GM19238 (cell line): ENCODE data around the gene VASP.

Experiments used
- DNase-seq: peaks from one replicate; pipeline ENCODE4 v3.0.0; 2011; ENCODE audit warnings: low spot score; ENCODE audit not compliant: insufficient read length

VASP gene

DNA sequence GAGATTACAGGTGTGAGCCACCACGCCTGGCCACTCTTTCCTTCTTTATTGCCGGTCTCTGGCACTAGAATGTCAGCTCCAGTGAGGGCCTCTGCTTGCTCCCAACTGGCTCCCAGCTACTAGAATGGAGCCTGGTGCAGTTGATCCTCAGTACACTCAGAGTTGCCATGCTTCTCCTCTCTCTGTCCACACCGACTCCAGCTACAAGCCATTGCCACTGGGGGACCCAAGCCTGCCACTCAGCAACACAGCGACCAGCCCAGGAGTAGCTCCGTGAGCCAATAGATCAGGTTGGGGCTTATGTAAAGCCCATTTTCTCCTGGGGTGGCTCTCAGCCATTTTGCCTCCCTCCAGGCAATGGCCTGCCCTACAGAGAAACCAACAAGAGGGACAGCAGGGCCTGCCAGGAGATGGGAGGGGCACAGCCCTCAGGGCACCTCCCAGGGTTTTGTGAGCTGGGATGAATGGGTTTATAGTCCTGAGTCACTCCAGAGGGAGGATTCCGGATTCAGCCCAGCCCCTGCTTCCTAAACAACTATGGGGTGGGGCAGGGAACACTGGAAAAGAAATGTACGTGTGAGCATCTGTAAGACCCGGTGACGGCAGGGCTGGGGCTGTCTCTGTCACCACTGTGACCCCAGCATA, 40.8 kb downstream of the VASP start:
- DNase-seq, result no peak

DNA sequence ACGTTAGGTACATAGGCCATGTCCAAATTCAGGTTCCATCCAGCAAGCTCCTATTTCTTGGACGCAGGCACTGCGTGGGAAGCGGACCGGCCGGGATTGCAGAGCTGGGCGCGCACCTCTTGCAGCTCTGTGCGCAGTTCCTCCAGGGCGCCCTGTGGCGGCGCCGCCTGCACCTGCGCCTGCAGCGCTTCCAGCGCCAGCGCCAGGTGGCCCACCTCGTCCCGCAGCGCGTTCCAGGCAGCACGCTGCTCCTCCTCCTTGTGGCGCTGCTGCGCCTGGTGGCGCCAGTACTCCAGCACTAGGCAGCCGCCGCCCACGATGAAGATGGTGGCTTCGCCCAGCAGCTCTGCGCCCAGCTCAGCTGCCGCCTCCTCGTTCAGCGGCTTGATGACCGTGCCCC, 46.2 kb downstream of the VASP start:
- DNase-seq, result no peak

DNA sequence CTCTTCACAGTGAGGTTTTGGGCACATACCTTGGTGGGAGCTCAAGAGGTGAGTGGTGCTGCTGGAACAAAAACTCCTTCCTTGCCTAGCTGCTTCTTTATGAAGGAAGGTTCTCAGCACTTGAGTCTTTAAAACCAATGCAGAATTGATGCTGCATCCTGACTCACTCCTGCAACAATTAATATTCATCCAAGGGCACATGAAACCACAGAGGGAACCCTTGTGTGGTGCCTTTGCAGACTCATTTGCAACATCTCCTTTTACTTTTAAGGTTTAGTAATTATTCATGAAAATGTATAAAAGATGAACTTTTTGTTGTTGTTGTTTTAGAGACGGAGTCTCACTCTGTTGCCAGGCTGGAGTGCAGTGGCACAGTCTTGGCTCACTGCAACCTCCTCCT, 47.2 kb downstream of the VASP start:
- DNase-seq, result no peak

DNA sequence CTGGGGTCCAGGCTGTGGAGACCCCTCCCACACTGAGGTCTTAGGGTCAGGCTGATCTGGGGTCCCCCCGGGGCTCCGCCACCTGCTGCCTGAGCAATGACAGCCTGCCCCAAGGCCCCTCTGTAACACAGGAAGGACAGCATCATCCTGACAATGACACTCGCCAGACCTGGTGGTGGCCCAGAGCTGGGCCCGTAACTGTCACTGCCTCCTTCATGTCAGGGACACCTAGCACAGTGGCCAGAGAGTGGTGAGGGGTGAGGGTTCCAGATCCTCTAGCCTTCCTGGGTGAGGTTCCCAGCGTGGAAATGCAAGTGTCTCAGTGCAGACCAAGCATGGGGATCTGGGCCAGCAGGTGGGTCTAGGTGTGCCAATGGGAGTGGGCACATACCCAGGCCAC, 49.6 kb downstream of the VASP start:
- DNase-seq, result no peak

DNA sequence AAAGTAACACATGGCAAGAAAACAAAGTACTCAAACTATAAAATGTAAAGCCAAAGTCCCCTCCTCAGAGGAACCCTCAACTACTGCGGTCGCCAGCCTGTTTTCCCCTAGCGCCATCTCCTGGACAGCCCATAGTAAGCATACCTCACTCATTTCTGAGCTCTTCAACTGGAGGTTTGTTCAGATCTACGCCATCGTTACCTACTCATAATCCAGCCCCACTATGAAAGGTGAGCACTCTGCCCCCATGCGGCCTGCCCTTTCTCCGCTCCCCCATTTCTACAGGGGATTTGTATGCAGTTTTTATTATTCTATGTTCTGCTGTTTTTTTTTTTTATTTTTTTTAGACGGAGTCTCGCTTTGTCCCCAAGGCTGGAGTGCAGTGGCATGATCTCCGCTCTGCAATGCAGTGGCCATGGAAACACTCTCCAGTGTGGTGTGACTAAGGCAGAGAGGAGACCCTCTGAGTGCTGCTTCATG, 51.2 kb downstream of the VASP start:
- DNase-seq, result peak; percentile 56

DNA sequence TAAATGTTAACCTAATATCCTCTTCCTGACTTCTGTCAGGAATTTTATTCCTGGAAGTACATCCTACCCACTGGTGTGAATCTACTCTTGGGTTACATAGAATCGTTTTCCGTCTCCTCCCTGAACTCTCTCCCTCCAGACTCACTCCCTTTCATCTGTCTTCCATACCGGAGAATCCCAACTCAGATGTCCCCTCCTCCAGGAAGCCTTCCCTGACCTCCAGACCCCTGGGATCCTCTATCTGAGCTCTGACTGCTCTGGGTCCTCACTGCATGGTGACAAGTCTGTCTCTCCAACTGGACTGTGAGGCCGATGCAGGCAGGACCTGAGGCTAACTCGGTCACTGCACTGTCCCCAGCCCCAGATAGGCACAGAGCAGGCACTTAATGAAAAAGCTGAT, 52.8 kb downstream of the VASP start:
- no peak for DNase-seq

DNA sequence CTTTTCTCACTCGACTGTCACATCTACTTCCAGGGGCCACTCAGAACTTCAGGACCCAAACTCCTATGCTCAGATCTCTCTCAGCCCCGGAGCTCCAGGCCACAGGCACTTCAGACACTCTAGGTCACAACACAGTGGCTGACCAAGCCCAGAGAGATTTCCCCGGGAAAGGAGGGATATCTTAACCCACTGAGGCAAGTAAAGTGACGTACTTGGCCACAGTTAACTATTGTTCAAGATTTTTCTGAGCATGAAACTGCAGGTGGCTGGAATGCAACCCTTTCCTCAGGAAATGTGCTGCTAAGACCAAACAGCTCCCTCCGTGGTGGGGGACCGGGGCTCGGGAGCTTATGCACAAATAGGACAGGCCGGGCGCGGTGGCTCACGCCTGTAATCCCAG, 53.4 kb downstream of the VASP start:
- no peak for DNase-seq

DNA sequence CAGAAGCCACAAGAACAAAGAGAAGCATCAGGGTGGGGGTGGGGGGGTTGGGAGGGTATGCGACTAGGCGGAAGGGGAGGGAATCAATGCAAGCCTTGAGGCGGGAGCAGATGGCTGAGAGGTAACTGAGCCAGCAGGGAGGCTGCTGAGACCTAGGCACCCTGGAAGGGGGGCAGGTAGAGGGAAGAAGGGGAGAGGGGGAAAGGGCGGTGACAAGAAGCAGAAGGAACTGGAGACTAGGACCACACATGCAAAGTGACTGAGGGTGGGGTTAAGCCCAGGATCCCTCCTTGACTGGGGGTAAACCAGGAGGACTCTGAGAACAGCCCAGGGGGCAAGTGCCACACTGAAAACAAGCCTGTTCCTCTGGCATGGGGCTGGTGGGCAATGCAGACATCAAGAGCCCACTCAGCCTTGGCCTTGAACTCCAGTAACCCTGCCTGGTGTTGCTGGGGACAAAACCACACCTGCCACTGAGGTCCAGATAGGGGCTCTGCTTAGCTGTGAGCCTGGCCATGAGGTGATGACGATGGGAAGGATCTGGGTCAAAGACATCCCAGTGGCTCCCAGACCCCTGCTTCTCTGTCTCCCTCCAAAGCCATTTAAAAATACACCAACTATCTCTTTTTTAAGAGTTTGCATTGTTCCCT, 57.0 kb downstream of the VASP start:
- DNase-seq, result no peak

DNA sequence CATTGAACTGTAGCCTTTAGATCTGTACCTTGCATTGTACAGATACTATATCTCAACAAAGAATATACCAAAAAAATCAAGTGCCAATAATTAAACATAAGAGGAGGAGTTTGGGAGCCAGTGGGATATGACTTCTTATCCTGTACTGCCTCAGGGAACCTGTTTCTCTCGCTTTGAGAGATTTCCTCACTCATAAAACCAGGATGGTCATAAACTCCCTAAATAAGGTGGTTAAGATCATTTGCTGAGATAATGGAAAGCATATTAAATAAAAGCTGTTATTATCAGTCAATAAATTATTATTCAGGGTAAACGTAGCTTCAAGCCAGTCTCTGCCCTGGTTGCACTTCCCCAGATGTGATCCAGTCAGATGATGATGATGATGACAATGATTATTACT, 60.3 kb downstream of the VASP start:
- DNase-seq, result no peak

DNA sequence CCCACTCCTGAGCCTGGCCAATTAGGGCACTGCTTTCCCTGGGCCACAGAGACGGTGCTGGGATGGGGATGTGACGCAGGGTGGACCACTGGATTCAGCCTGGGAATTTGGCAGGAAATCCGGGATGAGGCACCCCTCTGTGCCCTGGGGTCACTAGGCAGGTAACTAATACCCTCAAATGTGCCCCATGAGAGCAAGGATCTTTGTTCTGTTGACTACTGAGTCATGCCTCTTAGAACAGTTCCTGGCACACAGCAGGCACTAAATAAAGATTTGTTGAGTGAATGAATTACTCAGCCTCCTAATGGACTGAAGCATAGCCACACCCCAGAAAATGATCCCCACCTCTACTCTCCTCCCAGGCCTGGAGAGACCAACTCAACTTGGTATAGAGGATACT, 61.5 kb downstream of the VASP start:
- no peak for DNase-seq

DNA sequence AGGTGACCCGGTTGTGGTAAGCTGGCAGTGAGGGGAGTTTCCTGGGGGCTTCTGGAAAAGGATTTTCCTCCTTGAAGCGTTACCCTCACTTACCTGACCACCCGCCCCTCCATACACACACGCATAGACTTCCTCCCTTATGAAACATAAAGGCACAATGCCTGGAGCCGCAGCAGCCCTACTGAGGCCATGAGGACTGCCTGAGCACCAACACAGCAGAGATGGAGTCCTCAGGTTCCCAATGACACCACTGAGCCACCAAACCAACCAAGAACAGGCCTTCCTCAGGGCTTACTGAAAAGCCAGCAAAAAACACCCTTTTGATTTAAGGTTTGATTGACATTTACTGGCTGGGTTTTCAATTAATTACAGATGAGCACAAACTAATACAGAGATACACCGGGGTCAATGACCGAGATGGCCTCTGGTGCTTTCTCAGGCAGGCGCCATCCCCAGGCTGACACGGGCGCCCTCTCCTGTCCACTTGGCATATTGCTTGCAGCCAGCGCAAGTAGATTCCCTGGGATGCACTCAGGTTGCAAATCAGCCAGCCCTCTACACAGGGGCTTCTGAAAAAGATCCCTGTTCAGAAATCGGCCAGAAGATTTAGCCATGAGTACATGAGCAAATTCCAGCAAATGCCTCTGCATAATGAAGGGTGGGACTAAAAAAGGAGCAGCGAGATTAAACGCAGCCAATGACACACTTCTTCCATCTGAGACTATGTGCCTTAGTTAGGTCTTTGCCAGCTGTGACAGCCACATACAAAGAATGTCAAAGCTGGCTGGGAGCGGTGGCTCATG, 62.5 kb downstream of the VASP start:
- no peak for DNase-seq

DNA sequence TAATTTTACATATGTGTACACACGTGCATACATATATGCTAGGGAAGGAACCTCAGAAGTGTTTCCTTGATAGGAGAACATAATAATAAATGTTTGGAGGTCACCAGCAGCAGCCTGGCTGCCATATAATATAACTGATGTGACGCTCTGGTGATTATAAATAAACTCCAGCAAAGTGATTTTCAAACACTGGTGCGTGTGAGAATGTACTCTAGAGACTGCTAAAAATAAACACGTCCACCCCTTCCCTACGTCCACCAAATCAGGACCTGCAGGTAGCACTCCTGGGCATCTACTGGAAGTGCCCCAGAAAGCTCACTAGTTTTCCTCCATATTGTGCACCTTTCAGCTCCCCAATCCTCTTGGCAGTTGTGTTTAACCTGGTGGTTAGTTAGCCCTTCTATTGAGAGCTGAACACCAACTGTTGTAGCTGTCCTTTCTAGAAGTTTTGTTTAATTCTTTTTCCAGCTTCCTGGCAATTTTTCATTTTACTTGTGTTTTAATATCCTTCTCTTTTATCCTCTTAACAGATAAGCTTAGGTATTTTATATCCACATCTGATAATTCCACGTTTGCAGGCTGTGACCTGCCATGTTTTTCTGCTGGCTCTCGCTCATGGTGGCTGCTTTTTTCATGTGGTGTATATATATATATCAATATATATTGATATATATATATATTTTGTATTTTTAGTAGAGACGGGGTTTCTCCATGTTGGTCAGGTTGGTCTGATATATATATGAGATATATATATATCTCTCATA, 64.4 kb downstream of the VASP start:
- DNase-seq, result no peak

DNA sequence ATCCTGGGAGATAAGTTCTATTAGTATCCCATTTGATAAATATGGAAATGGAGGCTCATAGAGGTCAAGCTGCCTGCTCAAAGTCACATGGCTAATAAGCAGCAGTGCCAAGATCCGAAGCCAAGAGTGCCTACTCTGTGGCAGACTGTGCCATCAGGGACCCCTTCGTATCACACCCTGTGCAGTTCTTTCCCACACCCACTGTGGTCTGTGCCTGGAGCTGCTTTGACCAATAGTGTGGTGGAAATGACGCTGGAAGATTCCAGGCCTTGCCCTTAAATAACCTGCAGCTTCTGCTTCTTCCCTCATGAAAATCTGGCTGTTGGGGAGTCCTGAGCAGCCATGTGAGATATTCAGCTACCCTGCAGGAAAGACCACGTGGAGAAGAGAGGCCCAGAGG, 67.2 kb downstream of the VASP start:
- no peak for DNase-seq

DNA sequence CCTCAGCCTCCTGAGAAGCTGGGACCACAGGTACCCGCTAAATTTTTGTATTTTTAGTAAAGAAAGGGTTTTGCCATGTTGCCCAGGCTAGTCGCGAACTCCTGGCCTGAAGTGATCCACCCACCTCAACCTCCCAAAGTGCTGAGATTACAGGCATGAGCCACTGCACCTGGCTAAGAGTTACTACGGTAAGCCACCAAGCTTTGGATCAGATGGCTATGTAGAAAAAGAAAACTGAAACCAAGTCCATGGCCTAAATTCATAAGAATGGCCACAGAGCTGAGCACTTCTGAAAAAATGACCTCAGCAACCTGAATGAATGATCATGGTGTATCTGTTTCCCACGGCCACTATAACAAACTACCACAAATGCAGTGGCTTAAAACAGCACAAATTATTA, 67.9 kb downstream of the VASP start:
- DNase-seq, result no peak
